Embryonic facial prominence (tissue), 1 donor: ENCODE data around the gene SLC29A1.

Experiments used
- DNase-seq: peaks from one replicate; pipeline ENCODE4 v3.0.0-alpha.2; 2016; ENCODE audit errors: extremely low spot score

The SLC29A1 gene

DNA sequence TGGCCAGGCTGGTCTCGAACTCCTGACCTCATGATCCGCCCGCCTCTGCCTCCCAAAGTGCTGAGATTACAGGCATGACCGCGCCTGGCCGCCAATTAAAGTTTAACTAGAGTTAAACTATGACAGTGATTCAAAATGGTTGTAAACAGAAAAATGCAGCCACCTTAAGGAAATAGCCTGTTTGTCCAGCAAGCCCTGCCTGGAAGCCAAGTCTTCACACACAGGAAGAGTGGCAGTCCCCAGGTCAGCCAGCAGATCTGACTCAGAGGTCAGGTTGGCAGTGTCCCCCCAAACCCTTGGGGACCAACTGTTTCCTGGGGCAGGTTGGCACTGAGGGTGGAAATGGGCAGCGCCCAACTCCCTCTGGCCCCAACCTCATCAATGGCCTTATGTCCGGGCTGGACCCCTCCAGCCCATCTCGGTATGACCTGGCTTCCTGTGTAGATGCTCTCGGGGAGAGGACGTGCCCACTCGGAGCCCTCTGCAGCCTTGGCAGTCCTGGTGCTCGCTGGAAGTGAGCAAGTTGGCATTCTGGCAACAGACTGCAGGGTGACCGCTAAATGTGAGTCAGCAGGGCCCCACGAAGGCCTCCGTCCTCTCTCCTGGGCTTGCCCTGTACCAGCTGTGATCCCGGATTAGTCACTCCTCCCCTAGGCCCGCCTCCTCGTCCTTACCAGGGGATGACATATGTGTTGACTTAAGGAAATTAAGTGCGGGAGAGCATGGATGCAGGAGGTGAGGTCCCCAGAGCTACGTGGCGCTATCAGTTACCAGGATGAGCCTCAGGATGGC, 13.8 kb downstream of the SLC29A1 start:
- DNase-seq = peak; percentile 68

DNA sequence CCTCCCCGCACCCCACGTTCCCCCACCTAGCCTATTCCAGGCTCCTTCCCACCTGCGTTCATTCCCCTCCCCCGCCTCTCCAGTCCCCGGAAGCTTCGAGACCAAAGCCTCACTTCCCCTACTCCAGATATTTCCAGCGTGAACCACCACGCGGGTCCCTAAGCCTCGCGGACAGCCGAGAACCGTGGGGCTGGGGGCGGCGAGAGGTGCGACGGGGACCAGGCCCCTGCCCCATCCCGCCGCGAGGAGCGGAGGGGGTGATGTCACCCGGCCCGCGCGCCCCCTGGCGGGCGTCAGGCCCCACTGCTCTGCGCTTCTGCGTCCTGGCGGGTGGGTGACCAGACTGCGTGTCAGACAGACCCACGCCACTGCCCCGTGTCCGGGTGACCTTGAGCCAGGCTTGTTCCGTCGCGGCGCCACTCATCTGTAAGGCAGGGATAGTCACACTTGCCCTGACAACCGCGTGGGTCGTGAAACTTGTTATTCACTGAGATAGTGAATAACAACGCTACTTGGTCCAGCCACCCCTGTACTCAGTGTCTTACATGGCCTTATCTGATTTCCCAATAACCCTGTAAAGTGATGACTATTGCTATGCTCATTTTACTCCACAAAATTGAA, 14.5 kb downstream of the SLC29A1 start:
- DNase-seq = no peak

DNA sequence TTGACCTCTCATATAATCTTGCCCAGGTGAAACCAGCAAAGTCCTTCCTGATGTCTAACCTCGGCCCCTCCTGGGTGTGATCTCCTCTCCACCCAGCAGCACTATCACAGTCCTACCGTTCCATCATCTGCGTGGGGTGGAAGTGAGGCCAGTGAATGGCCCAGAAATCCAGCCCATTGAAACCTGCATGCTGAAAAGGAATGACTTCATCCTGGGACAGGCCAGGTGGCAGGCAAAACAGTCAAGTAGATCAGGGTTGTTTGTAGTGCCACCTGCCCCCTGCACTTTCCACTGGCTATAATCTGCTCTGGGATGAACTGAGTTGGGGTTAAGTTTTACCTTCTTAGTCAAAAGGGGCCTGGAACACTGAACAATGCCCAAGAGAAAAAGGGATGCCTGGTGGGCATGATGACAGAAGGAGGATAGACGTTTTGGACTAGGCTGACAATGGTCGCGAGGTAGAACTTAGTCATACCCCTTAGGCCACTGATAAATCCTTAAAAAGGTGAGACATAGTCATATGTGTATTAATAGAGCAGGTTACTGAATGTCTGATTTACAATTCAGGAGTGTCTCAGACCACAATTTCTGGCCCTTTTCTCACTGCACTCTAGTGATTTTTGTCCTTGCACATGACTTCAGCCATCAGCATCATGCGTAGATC, 15.4 kb downstream of the SLC29A1 start:
- DNase-seq = no peak

DNA sequence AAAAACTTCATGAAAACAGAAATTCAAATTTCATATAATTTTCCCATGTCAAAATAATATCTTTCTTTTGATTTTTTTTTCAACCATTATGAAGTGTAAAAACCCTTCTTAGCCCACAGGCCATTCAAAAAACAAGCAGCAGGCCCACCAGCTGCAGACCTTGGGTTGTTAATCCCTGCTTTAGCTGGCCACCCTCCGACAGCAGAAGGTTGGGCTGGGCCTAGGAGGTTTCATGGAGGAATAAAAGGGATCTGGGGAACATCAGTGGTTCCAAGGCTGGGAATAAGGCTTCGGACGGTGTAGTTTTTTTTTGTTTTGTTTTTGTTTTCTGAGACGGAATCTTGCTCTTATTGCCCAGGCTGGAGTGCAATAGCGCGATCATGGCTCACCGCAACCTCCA, 19.9 kb downstream of the SLC29A1 start:
- no peak for DNase-seq

DNA sequence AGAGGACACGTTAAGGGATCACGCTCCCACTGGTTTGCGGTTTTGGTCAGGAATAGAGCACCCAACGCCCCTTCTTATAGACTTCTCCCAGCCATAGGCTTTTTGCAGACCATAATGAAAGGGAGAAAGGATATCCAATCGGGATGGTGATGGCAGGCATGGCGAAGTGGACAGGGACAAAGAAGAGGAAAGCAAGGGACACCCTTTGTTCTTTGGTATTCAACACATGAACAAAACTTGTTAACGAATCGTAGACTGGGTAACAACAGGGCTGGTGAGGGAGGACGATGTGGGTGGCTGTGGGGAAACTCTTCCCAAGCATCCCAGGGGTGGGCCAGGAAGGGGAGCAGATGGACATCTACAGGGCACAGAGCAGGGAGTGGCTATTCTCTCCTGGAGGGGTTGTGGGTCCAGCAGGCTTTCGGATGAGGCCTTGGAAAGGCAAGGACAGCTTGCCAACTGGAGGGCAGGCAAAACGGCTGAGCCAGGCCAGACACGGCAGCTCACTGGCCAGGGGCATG, 22.1 kb downstream of the SLC29A1 start:
- no peak for DNase-seq

DNA sequence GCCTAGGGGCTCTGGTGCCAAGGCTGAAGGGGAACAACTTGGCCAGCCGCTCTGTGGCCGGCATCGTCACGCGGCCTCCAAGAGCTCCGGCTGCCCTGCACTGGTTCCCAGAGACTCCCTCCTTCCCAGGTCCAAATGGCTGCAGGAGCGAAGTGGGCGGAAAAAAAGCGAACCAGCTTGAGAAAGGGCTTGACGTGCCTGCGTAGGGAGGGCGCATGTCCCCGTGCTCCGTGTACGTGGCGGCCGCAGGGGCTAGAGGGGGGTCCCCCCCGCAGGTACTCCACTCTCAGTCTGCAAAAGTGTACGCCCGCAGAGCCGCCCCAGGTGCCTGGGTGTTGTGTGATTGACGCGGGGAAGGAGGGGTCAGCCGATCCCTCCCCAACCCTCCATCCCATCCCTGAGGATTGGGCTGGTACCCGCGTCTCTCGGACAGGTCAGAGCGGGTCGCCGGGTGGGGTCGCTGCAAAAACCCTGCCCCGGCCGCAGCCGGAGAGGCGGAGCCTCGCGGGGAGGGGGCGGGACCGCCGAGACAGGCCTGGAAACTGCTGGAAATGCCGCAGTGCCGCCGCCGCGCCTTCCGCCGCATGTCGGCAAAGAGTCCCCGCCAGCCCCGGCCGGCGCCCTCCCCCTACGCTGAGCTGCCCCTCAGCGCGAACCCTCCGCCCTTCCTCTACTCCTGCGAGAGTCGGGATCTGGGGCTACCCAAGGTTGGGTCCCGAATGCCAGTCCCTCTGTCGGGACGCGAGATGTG, 22.7 kb downstream of the SLC29A1 start:
- DNase-seq = no peak

DNA sequence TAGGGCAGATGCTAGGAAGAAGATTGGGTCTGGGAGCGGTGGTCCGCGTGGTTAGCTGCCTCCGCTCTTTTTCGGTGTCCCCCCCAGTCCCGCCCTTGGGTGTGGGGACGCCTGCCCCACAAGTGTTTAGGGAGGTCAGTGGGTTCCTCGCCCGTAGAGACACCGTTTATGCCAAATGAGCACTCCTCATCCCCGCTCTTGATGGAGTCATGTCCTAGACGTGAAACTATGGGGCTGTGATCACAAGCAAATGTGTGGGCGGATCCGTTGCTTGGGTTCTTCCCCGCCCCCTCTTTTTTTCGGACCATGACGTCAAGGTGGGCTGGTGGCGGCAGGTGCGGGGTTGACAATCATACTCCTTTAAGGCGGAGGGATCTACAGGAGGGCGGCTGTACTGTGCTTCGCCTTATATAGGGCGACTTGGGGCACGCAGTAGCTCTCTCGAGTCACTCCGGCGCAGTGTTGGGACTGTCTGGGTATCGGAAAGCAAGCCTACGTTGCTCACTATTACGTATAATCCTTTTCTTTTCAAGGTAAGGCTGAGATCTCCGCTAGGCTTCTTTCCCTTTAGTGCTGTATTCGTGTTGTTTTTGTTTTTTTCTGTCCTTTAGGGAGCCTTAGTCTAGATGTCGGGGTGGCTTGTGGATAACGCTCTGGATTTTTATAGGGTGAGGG, 23.4 kb downstream of the SLC29A1 start, which contains the start of gene HSP90AB1:
Gene HSP90AB1, plus strand, starts transcription at position 439 of the 675 bp plus-strand sequence. CDS start 1,529 bp downstream, outside the sequence.
- peak; percentile 97 for DNase-seq

DNA sequence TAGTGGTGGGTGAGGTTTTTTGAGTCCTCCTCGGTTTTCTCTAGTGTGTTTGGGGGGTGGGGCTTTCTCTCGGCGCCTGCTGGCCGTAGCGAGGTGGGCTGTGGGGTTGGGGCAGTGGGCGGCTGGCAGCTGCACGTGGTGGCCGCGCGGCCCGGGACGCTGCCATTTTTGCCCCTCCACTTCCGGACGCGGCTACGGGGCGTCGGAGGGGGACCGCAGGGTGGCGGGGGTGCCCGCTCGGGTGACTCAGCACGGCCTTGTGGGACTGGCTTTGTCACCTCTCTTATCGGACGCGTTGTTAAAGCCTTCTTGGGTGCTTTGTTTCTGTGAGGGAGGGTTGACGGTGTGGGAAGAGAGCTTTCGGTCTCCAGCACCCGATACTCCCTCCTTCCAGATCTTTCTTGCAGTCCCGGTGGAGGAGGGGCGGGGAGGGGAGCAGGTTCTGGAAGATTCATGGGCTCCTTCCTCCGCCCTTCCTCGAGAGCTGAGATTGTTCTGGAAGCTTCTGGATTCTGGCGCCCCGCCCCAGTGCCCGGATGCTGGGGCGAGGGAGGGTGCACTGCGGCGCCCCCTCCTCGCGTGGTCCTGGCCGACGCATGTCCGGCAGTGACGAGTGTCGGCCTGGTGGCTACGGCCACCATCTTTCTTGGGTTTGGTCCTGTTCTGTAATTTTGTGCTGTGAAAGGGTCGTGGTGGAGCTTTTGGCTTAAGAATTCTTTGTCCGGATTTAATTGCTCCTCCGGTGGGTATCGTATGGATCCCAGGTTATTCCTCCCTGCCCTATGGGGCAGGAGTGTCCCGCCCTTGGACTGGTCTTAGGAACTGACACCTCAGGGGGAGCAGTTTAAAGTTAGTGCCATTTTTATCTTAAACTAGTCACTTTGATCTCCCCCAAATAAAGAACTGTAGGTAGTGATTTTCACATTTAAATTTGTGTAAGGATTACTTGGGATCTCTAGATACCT, 24.2 kb downstream of the SLC29A1 start:
- DNase-seq = no peak

DNA sequence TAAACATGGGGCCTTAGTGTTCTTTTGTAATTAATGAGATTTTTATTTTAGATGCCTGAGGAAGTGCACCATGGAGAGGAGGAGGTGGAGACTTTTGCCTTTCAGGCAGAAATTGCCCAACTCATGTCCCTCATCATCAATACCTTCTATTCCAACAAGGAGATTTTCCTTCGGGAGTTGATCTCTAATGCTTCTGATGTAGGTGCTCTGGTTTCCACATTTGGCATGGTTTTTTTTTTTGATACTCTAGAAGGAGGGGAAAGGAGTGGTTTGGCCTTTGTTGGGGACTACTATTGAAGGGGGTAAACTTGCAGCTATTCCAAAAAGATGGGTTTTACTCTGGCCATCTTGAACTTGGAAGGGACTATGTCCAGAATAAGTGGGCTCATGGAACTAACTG, 25.2 kb downstream of the SLC29A1 start:
- DNase-seq = no peak

DNA sequence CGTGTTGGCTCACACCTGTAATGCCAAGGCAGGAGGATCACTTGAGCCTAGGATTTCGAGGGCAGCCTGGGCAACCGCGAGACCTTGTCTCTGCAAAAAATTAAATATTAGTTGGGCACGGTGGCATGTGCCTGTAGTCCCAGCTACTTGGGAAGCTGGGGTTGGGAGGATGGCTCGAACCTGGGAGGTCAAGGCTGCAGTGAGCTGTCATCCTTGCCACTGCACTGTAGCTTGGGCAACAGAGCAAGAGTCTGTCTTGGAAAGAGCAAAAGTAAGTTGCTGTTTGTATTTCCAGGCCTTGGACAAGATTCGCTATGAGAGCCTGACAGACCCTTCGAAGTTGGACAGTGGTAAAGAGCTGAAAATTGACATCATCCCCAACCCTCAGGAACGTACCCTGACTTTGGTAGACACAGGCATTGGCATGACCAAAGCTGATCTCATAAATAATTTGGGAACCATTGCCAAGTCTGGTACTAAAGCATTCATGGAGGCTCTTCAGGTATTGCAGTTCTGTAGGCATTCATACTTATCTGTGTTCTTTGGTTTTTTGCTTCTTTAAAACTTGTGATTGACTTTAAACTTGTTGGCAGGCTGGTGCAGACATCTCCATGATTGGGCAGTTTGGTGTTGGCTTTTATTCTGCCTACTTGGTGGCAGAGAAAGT, 25.8 kb downstream of the SLC29A1 start:
- DNase-seq = no peak

DNA sequence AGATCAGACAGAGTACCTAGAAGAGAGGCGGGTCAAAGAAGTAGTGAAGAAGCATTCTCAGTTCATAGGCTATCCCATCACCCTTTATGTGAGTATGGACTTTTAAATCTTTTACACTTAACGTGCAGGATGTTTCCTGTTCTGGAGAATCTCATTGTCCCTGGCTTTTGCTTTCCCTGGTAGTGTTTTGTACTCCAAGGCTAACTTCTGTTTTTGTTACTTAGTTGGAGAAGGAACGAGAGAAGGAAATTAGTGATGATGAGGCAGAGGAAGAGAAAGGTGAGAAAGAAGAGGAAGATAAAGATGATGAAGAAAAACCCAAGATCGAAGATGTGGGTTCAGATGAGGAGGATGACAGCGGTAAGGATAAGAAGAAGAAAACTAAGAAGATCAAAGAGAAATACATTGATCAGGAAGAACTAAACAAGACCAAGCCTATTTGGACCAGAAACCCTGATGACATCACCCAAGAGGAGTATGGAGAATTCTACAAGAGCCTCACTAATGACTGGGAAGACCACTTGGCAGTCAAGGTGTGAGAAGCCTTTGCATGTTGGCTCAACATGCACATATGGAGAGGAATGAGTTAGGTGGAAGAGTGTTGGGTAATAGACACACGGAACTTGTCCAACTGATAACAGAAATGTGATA, 26.8 kb downstream of the SLC29A1 start:
- DNase-seq = no peak

DNA sequence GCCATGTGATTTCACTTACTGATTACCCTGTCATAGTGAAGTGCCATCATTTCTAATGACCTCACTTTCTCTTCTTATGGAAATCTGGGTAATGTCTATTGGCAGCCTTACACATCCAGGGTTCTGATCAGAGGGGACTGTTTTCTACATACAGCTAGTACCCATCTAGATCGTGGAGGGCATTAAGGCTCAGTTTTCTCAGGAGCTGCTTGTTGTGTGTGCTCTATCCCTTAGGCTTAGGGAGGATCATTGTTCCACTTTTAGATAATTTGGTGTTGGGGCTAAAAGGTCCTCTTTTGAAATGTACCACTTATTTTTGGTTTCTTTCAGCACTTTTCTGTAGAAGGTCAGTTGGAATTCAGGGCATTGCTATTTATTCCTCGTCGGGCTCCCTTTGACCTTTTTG, 27.3 kb downstream of the SLC29A1 start:
- DNase-seq = no peak

DNA sequence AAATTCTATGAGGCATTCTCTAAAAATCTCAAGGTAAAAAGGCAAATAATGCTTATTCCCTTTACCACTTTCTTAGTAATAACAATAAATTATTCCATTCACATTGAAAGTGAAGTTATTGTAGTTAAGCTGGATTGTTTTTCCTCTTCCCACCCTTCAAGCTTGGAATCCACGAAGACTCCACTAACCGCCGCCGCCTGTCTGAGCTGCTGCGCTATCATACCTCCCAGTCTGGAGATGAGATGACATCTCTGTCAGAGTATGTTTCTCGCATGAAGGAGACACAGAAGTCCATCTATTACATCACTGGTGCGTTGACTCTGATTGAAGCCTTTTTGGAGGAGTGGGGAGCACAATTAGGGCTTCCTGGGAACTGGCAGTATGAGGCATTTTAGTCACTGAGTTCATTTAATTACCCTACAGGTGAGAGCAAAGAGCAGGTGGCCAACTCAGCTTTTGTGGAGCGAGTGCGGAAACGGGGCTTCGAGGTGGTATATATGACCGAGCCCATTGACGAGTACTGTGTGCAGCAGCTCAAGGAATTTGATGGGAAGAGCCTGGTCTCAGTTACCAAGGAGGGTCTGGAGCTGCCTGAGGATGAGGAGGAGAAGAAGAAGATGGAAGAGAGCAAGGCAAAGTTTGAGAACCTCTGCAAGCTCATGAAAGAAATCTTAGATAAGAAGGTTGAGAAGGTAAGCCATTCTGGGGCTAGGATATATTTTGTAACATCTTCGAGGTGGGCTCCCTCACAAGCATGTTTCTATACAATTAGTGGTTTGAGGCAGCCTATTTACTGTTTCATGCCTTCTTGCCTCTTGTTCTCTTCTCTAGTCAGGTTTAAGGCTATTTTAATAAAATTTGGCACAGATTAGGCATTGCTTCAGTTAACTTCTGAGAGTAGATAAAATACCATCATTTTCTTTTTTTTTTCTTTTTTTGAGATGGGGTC, 28.5 kb downstream of the SLC29A1 start:
- no peak for DNase-seq

DNA sequence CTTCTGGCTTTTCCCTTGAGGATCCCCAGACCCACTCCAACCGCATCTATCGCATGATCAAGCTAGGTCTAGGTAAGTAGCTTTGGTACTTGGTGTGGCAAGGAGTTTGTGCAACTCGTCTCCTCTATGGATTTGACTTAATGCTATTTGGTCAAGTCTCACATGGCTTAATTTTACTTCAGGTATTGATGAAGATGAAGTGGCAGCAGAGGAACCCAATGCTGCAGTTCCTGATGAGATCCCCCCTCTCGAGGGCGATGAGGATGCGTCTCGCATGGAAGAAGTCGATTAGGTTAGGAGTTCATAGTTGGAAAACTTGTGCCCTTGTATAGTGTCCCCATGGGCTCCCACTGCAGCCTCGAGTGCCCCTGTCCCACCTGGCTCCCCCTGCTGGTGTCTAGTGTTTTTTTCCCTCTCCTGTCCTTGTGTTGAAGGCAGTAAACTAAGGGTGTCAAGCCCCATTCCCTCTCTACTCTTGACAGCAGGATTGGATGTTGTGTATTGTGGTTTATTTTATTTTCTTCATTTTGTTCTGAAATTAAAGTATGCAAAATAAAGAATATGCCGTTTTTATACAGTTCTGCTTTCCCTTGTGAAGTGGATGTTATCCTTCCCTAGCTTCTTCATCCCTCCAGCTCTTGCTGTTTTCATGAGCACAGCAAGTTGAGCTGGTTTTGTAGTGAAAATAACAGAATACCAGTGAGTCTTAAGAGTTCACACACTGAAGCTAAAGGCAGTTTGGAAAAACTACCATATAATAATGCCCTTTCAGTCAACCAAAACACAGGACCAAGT, 30.1 kb downstream of the SLC29A1 start:
- no peak for DNase-seq

DNA sequence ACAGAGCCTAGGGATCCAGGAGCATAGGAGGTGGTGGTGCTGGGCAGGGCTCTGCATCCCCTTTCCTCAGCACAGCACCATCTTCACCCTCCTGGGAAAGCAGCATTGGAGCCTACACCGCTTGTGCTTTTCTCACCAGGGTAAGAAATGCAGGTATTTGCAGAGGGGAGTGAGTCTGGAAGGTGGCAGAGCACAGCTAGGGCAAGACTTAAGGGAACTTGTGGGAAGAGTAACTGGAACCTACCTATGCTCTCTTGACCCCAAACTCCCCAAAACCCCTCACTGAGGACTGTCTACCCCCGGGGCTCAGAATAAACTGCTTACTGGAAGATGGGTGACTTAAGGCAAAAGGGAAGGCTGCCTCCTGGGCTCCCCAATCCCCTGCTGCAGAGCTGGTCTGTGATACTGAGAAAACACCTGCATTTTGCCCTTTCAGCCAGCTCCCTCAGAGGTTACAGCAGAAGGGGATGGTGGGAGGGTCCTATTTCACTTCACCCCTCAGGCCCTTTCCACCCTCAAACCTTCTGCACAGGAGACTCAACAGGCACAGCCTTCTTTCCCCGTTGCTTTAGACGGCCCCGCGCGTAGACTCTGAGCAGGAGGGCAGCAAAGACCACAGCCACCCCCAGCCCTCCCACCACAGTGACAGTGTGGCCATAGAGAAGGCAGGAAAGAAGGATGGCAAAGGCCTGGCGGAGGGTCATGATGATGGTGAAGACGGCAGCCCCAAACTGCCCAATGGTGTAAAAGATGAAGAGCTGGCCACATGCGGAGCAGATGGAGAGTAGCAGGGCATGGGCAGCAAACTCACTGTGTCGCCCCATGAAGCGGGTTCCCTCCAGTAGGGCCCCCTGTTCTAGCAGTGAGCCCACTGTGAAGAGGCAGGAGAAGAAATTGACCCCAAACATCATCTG, 31.1 kb downstream of the SLC29A1 start:
- DNase-seq = no peak
